Heart left ventricle (tissue), 13 donors: ENCODE measurements around the gene DLGAP4.

Experiments
- CTCF ChIP-seq, 12 donors: fragments of 200-600 bp; sonication (generic) in 4 of 12; IDR thresholded peaks; one replicate each; pipeline versions ENCODE4 v1.5.0 to v1.8.0; 2018 to 2022; ENCODE audit warnings: antibody characterized with exemption in 12 of 12, mild to moderate bottlenecking in 5 of 12
- POLR2A ChIP-seq, 2 donors: fragments of 450-650 bp; IDR thresholded peaks; one replicate each; pipeline ENCODE4 v1.6.1; 2017; ENCODE audit warnings: antibody characterized with exemption in 2 of 2, mild to moderate bottlenecking in 2 of 2, moderate library complexity in 2 of 2
- donor health status: ischemic (EF 13 %, LVEDD 7.1; RV severe dilation, severe dysfunction).
- donor health status: DM: no; HTN: yes; CAD: no.
- donor health status: DM: no; HTN: no; CAD: no.
- donor health status: ischemic (EF 25% LVEDD 6.9; RV normal size, moderate dysfunction).
- donor health status: ischemic (EF 25% LVEDD 5.7; RV mildly dilated, moderate dysfunction).
- donor health status: ischemic (EF 35%, LVEDD 5.7; RV mildly dilated, moderate dysfunction).
- donor health status: nonischemic (EF 11% LVEDD 7.7; RV severe dilation, severe dysfunction).
- donor health status: DM: yes; HTN: yes; CAD: no.
- donor health status: PGD.
- donor health status: ischemic (EF 29% LVEDD 5.4; RV normal size, mild dysfunction).
- donor health status: nonischemic (EF 23%, LVEDD 6.1; RV moderate dilation, normal function).

DNA sequence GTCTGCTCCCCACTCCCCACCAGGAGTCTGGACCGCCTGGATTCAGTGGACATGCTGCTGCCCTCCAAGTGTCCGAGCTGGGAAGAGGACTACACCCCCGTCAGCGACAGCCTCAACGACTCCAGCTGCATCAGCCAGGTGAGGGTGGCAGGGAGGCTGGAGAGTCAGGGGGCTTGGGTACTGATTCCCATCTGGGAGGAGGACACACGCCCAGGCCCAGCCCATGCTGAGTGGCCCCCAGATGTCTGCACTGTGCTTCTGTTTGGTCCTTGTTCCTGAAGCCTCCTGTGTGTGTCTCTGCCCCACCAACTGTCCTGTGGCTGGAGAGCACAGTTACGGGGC, 133.6 kb downstream of the DLGAP4 start:
- TF ChIP-seq POLR2A (IDR thresholded peaks at IDR 0.05) (no peak), CTCF (IDR thresholded peaks at IDR 0.05) (peak in 3 of 12 donors; percentile 5 to 20 (median 18))
